ENCODE results near the gene KNL1.
A peak's percentile ranks its signal among the peaks of the same experiment; 100 is the strongest.

Gene KNL1

DNA sequence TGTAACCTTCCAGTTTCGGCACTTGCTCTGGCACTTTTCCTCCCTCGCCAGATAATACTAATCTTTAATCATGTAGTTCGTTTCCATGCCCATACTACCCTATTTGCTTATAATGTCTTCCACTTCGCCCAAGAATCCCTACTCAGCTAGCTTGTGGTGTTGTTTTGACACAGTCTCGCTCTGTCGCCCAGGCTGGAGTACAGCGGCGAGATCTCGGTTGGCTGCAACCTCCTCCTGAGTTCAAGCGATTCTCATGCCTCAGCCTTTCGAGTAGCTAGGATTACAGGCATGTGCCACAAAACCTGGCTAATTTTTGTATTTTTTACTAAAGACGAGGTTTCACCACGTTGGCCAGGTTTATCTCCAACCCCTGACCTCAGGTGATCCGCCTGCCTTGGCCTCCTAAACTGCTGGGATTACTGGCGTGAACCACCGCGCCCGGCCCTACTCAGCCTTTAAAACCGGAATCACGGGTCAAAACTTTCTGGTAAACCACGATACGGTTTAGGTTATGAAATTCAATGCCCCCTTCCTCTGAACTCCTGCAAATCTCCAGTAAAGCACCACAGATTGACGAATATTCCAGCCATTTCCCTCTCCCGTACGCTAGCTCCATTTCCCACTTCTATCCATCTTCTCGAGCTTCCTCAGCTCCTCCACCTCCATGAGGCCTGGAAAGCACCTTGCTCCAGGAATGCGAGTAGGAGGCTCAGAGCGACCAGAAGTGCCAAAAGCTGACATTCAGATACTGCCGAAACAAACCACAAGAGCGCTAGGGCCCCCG lies 100.0 kb downstream of the KNL1 start:
- TF ChIP-seq CTCF (IDR thresholded peaks at IDR 0.05), result no peak
- TF ChIP-seq ZFX (IDR thresholded peaks at IDR 0.05; ENCODE audit: borderline replicate concordance), result no peak
- peak overlapping the region; percentile 98 for H3K27ac ChIP-seq

DNA sequence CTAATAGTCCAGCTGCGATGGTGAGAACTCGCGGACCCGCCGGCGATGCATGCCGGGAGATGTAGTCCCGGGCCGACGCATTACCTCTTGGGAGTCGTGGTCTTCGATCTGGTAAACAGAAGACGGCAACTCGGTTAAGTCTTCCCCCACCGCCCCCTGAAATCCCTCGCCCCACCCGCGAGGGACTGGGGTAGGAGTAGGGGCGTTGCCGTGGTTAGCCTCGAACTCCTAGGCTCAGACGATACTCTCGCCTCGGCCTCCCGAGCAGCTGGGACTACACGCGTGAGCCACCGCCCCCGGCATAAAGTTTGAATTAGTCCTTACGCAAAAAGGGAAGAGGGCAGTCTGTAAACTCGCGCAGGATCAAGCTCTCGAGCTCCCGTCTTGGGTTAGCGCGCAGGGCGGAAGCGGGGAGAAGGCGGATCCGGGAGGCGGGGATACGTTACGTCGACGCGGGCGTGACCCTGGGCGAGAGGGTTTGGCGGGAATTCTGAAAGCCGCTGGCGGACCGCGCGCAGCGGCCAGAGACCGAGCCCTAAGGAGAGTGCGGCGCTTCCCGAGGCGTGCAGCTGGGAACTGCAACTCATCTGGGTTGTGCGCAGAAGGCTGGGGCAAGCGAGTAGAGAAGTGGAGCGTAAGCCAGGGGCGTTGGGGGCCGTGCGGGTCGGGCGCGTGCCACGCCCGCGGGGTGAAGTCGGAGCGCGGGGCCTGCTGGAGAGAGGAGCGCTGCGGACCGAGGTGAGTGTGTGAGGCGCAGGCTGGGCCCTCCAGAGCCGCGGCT lies 100.8 kb downstream of the KNL1 start, which contains the start of gene RAD51:
Gene RAD51, plus strand, starts transcription at position 487 of the 781 bp plus-strand sequence. CDS start 3,585 bp downstream, outside the sequence.
- H3K27ac ChIP-seq, result peak within 1 kb of the TSS; percentile 98
- TF ChIP-seq CTCF (IDR thresholded peaks at IDR 0.05) (no peak), ZFX (IDR thresholded peaks at IDR 0.05; ENCODE audit: borderline replicate concordance) (no peak)

- TF ChIP-seq CTCF (IDR thresholded peaks at IDR 0.05) (no peak), ZFX (IDR thresholded peaks at IDR 0.05; ENCODE audit: borderline replicate concordance) (no peak)
- H3K27ac ChIP-seq, result peak overlapping the region; percentile 98
Measured at GRCh38 chr15:40695469-40695890, 101.4 kb downstream of the KNL1 start.

GRCh38 chr15:40696228-40696627 lies 102.2 kb downstream of the KNL1 start:
- H3K27ac ChIP-seq, result peak overlapping the region; percentile 98
- TF ChIP-seq ZFX (IDR thresholded peaks at IDR 0.05; ENCODE audit: borderline replicate concordance) (no peak), CTCF (IDR thresholded peaks at IDR 0.05) (no peak)

DNA sequence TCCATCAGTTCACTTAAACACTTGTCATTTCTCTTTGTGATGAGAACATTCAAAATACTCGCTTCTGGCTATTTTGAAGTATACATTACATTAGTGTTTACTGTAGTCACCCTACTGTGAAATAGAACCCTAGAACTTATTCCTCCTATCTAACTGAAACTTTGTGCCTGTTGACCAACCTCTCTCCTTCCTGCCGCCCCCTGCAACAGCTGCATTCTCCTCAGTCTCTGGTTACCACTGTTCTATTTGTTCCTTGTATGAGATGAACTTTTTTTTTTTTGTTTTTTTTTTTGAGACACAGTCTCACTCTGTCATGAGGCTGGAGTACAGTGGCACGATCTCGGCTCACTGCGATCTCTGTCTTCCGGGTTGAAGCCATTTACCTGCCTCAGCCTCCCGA lies 103.9 kb downstream of the KNL1 start:
- TF ChIP-seq ZFX (IDR thresholded peaks at IDR 0.05; ENCODE audit: borderline replicate concordance), result no peak
- TF ChIP-seq CTCF (IDR thresholded peaks at IDR 0.05), result no peak
- H3K27ac ChIP-seq, result no peak overlapping the region

DNA sequence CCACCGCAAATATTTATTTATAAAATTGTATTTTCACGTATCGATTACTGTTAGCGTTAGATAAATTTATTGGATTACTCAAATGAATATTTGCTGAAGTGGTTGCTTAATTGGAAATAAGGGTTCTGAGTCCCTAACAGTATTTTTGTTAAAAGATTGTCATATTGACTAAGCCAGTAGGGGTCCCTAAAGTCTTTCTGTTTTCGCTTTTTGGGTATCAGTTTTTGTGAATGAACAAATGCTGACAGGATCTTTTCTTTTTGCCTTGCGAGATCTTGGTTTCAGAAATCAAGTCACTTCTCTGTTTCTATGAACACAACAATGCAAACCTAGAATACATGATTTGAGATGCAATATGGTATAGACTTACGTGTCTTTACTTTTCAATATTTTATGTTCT lies 108.0 kb downstream of the KNL1 start:
- H3K27ac ChIP-seq, result no peak overlapping the region
- TF ChIP-seq ZFX (IDR thresholded peaks at IDR 0.05; ENCODE audit: borderline replicate concordance) (no peak), CTCF (IDR thresholded peaks at IDR 0.05) (no peak)

DNA sequence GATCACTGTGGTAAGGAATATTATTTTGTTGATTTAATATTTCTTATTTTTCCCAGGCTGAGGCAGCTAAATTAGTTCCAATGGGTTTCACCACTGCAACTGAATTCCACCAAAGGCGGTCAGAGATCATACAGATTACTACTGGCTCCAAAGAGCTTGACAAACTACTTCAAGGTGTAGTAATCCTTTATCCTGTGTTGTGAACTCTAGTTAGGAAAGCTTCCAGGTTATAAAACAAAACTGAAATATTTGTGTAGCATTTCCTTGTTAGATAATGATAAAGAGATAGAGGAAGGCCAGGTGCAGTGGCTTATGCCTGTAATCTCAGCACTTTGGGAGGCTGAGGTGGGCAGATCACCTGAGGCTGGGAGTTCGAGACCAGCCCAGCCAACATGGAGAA lies 112.1 kb downstream of the KNL1 start:
- TF ChIP-seq CTCF (IDR thresholded peaks at IDR 0.05) (no peak), ZFX (IDR thresholded peaks at IDR 0.05; ENCODE audit: borderline replicate concordance) (no peak)
- H3K27ac ChIP-seq, result no peak overlapping the region
